Measurements from ENCODE around the gene PDSS1.

GRCh38 chr10:26723016-26723415, 25.5 kb downstream of the PDSS1 start:
- no peak for TF ChIP-seq TEAD4 (IDR thresholded peaks at IDR 0.05)
- no peak for TF ChIP-seq MAX (IDR thresholded peaks at IDR 0.05)
- TF ChIP-seq CREB1 (IDR thresholded peaks at IDR 0.05; ENCODE audit: low read depth) = no peak
- TF ChIP-seq YY1 (IDR thresholded peaks at IDR 0.05; ENCODE audit: low read depth) = no peak
- TF ChIP-seq NFIC (IDR thresholded peaks at IDR 0.05) = no peak
- TF ChIP-seq ZBTB7A (IDR thresholded peaks at IDR 0.05; ENCODE audit: low read depth) = no peak

Data from Ishikawa (cell line).